Measurements from ENCODE around the gene VAC14. TPM values are rescaled to one million over a fixed set of nuclear protein-coding genes. Genes with fewer than 3 reads are reported as not detected.

Gene VAC14
- total RNA-seq, 1 experiment from 2014 or later, result 35.3 TPM

Other genes with a start within 250 kb of the VAC14 start
- gene IL34, start 154.6 kb downstream of the VAC14 start, total RNA-seq (2021; ENCODE audit: unreplicated experiment), result not detected
- 41.8 TPM for gene MTSS2, start 115.1 kb downstream of the VAC14 start, total RNA-seq (2021; ENCODE audit: unreplicated experiment)